Measurements from ENCODE around the gene ZSWIM3.
A peak's percentile ranks its signal among the peaks of the same experiment; 100 is the strongest.
"Not testable (repeated sequence)": the region's sequence is repeated elsewhere in the genome, so short reads cannot be mapped to it uniquely, and the experiment has no call there.

The ZSWIM3 gene

GRCh38 chr20:45857114-45857881 is at the start of gene ZSWIM3, which contains the start of gene ACOT8:
Gene ZSWIM3, plus strand, starts transcription at chr20:45857614. Its CDS starts 212 bp downstream, at chr20:45857826.
Gene ACOT8, minus strand, starts transcription at chr20:45857392. Its CDS starts 77 bp downstream, at chr20:45857315.
- DNase-seq, result peak; percentile 98

GRCh38 chr20:45810191-45810970 is 47.0 kb upstream of the ZSWIM3 start:
- no peak for DNase-seq

GRCh38 chr20:45812157-45813005 is 45.0 kb upstream of the ZSWIM3 start, which contains the start of gene UBE2C:
Gene UBE2C, plus strand, starts transcription at chr20:45812644. Its CDS starts 52 bp downstream, at chr20:45812696.
- DNase-seq, result peak; percentile 99

DNA sequence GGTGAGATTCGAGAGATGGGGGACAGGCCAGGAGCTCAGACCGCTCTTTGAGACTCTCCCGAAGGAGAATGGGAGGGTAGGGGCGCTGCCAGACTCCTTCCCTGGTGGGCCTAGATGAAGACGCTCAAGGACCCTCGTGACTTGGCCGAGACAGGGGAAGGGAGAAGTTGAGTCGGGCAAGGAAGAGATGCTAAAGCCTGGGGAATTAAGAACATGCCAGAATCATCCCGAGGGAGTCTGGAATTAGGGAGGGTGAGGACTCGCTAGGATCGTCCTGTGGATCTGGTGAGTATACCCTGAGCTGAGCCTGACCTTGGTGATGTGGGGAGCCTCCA is 44.4 kb upstream of the ZSWIM3 start:
- no peak for DNase-seq

GRCh38 chr20:45813489-45813888 is 43.9 kb upstream of the ZSWIM3 start:
- no peak for DNase-seq

DNA sequence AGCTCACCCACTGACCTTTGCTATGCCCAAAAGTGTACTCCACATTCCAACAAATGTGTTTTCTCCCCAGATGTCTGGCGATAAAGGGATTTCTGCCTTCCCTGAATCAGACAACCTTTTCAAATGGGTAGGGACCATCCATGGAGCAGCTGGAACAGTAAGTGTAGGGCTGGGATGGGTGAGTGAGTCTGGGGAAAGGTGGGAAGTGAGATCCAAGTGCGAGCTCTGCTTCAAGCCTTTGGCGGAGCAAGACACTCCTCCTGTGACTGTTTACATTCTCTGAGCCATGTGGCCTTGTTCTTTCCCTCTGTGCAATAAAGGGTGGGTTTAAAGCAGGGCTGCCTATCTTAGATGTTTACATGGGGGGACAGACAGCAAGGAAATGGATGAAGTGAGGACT is 43.1 kb upstream of the ZSWIM3 start:
- DNase-seq, result no peak

- no peak for DNase-seq
Observed at GRCh38 chr20:45816951-45817350, 40.5 kb upstream of the ZSWIM3 start.

GRCh38 chr20:45817376-45818194 is 39.8 kb upstream of the ZSWIM3 start:
- DNase-seq, result no peak

DNA sequence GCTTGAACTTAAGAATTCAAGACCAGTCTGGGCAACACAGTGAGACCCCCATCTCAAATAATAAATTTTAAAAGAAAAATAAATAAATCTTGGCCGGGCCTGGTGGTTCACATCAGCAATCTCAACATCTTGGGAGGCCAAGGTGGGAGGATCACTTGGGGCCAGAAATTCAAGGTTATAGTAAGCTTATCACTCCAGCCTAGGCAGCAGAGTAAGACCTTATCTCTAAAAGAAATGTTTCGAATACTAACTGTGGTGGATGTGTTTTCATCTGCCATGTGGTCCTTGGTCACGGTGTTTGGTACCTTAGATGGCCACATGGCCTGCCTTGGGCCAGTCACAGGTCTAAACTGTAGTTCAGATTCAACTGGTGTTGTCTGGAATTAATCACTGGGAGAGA is 39.2 kb upstream of the ZSWIM3 start:
- DNase-seq, result no peak

- DNase-seq, result no peak
Observed at GRCh38 chr20:45819466-45819865, 37.9 kb upstream of the ZSWIM3 start.

- no peak for DNase-seq
Observed at GRCh38 chr20:45821947-45822346, 35.5 kb upstream of the ZSWIM3 start.

DNA sequence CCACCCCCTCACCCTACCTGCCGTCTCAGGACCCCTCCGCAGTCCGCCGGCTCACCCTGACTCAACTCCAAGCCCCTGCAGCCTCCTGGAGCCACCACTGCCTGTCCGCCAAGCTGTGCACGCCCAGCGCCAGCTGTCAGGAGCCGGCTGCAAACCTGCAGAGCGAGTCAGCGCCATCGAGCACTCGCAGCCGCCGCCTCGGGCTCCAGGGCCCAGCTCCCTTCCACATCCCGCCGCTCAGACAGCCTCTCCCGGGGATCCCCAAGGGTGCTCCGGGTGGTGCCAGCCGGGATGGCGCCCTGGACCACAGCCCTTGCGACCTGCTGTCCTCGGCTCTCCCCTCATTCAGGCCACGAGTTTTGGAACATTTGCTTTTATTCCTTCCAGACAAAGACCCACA is 34.6 kb upstream of the ZSWIM3 start:
- no peak for DNase-seq

GRCh38 chr20:45823949-45824835 is 33.2 kb upstream of the ZSWIM3 start:
- peak; percentile 49 for DNase-seq

- peak; percentile 54 for DNase-seq
Observed at GRCh38 chr20:45826381-45827019, 30.9 kb upstream of the ZSWIM3 start.

GRCh38 chr20:45827030-45827652 is 30.3 kb upstream of the ZSWIM3 start, which contains the start of gene TNNC2:
Gene TNNC2, minus strand, starts transcription at chr20:45827312. Its CDS starts 64 bp downstream, at chr20:45827248.
- no peak for DNase-seq

DNA sequence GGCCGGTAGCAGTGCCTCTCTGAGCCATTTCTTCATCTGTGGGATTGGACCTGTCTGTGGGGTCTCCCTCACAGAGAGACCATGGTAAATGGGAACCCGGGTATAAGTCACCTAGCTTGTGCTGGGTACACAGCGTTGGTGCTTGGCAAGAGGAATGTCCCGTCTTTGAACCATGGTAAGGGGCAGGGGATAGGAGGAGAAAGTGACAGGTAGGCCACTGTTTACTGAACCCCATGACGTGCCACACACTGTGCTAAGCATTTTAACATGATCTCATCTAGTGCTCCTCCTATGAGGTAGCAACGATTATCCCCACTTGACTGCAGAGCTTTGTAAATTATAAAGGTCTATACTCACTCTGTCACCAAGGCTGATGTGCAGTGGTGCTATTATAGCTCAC is 29.7 kb upstream of the ZSWIM3 start:
- no peak for DNase-seq

GRCh38 chr20:45828589-45828988 is 28.8 kb upstream of the ZSWIM3 start:
- DNase-seq, result peak; percentile 82

GRCh38 chr20:45829673-45830106 is 27.7 kb upstream of the ZSWIM3 start:
- not testable (repeated sequence) for DNase-seq

GRCh38 chr20:45832619-45833018 is 24.8 kb upstream of the ZSWIM3 start:
- DNase-seq, result no peak

All from right hindlimb (tissue), 1 donor.